A673 (cell line): Measurements from ENCODE around the gene SLC25A38.

ENCODE experiments used
- EZH2 ChIP-seq: fragments of 200-600 bp; sonication (generic); IDR thresholded peaks from 2 replicates; pipeline ENCODE4 v1.6.1; 2017; ENCODE audit warnings: borderline replicate concordance, low read depth, mild to moderate bottlenecking, mixed read lengths, antibody characterized with exemption, low read length; ENCODE audit not compliant: poor library complexity, severe bottlenecking
- TF ChIP-seq, protein P1 (sequence below): fragments of 300-800, 200-600 bp; sonication (generic); conservative IDR thresholded peaks from 2 replicates; pipeline ENCODE4 v1.5.1; 2017; ENCODE audit warnings: low read depth, mild to moderate bottlenecking, antibody characterized with exemption, low read length, moderate library complexity, mixed read lengths

DNA sequence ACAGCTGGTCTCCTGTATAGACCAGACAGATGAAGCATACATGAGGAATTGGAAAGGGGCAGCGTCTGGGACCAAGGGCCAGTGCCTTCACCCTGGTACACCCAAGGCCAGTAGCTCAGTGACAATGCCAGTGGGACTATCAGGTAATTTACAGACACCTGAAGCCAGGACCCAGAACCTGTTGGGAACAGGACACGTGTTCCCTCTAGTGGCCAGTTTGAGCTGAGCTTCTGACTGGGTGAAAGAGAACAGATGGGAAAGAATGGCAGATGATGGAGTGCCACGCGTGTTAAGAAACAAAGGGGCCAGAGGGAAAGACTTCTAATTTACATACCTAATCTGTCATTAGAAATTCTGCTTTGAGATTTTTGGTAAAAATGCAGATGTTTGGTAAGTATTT is 5.1 kb upstream of the SLC25A38 start:
- TF ChIP-seq, protein P1, sequence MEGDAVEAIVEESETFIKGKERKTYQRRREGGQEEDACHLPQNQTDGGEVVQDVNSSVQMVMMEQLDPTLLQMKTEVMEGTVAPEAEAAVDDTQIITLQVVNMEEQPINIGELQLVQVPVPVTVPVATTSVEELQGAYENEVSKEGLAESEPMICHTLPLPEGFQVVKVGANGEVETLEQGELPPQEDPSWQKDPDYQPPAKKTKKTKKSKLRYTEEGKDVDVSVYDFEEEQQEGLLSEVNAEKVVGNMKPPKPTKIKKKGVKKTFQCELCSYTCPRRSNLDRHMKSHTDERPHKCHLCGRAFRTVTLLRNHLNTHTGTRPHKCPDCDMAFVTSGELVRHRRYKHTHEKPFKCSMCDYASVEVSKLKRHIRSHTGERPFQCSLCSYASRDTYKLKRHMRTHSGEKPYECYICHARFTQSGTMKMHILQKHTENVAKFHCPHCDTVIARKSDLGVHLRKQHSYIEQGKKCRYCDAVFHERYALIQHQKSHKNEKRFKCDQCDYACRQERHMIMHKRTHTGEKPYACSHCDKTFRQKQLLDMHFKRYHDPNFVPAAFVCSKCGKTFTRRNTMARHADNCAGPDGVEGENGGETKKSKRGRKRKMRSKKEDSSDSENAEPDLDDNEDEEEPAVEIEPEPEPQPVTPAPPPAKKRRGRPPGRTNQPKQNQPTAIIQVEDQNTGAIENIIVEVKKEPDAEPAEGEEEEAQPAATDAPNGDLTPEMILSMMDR = peak; percentile 63
- no peak for TF ChIP-seq EZH2
